SK-N-MC (cell line): ENCODE measurements around the gene CEP72.

Experiments used
- EZH2 ChIP-seq: fragments of 200-600 bp; sonication (generic); IDR thresholded peaks from one replicate; pipeline ENCODE4 v1.6.1; 2017; ENCODE audit warnings: antibody characterized with exemption
- POLR2AphosphoS5 ChIP-seq: IDR thresholded peaks from 2 replicates; pipeline ENCODE4 v1.6.1; 2012; ENCODE audit warnings: mild to moderate bottlenecking, low read depth, low read length, borderline replicate concordance

DNA sequence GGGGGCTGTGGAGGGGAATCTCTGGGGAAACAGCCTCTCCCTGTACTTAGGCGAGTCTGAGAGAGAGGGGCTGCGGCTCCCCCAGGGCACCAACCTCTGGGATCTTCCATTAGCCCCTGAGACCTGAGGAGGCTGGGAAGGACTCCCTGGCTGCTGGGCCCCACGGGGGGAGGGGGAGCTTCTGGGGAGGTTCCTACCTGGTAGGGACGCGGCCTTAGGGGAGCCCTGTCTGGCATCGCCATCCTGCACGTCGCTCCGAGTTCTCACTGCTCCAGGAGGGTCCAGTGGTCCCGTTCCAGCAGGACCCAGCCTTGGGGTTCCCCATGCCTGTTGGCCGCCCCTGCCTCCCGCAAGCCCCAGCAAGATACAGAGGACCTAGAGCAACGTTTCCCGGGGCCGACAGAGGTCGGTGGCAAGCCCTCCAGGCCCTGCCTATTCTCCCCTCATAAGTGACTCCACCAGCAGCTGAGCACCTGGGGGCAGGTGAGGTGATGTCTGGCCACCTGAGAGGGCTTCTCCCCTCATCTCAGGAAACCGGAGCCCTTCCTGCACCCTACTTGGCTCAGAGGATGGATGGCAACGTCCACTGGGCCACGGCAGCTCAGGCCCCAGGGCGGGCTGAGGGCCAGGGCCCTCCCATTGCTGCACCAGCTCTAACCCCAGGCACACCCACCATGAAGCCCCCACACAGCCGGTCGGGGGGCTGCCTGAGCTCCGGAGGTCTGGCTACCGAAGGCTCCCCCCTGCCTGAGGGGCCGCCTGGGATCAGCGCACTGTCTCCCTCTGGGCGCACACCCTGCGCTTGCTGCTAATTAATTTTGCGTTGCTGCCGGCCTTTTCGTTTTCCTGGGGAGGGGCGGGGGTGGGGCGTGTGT, 58.5 kb downstream of the CEP72 start:
- TF ChIP-seq EZH2 (no peak), POLR2AphosphoS5 (no peak; the same call in 1 of the 2 replicates)
